Stimulated activated CD4-positive, alpha-beta T cell treated with anti-CD3 and anti-CD28 coated beads, Interleukin-2, amount 100 ng/mL, for 4 hours (primary cell): Measurements from ENCODE around the gene LAMA1.
"Not testable (repeated sequence)": the region's sequence is repeated elsewhere in the genome, so short reads cannot be mapped to it uniquely, and the experiment has no call there.

Experiments
- DNase-seq: peaks from one replicate; pipeline ENCODE4 v3.0.0-alpha.2; 2020; ENCODE audit warnings: low read depth

The LAMA1 gene

GRCh38 chr18:6949800-6950586, 167.6 kb downstream of the LAMA1 start:
- no peak for DNase-seq

DNA sequence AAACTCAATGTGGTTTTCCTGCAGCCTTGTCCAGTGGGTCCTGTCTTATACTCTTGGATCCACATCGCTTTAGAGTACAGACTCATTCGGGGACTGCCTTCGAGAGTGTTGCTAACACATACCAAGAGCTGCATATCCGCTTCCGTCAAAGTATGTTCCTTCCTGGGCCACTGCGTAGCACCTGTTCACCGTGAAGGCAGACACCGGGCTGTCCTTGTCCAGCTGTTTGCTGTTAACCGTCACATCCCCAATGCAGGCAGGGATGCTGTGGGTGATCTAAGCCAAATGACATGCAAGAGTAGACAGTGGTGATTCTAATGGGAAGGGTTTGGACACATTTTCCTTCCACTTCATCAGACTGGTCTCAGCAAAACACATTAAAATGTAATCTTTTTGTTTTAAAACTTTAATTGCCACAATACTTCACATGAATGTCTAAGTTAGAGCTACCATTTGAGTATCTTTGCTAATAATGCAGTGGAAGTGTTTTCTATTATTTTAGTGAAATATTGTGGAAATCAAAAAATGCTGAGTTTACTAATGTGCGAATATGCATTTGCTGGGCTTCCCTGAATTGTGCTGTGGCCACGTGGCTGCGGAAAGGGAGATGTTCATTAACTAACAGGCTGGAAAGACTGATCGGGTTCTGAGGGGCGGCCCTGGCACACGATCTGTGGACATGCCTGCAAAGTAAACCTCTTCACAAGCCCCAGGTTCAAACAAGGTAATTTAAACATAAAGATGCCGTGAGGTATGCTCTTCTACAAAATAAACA, 169.1 kb downstream of the LAMA1 start:
- DNase-seq, result no peak

- no peak for DNase-seq
Observed at GRCh38 chr18:6947338-6948030, 170.1 kb downstream of the LAMA1 start.

- DNase-seq, result no peak
Observed at GRCh38 chr18:6943143-6943542, 174.5 kb downstream of the LAMA1 start.

GRCh38 chr18:6942742-6943141, 174.9 kb downstream of the LAMA1 start:
- no peak for DNase-seq

GRCh38 chr18:6941996-6942395, 175.6 kb downstream of the LAMA1 start:
- no peak for DNase-seq

GRCh38 chr18:6940451-6940850, 177.1 kb downstream of the LAMA1 start:
- DNase-seq, result no peak

DNA sequence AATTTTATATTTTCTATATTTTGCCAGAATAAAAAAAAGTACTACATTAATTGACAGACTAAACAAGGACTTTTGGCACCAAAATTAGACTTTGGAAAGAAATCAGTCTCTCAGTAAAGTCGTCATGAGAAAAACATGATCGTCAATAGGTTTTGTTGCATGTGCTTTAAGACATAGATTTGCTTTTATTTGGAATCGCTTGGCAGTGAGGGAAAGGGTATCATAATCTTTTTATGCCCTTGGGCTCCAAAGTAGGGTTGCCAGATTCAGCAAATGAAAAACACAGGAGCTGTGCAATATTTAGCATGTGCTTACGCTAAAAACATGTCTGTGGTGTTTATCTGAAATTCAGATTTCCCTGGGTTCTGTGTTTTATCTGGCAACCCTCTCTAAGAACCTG, 177.6 kb downstream of the LAMA1 start:
- no peak for DNase-seq

GRCh38 chr18:6938403-6938802, 179.2 kb downstream of the LAMA1 start:
- not testable (repeated sequence) for DNase-seq

GRCh38 chr18:6938003-6938402, 179.6 kb downstream of the LAMA1 start:
- no peak for DNase-seq

DNA sequence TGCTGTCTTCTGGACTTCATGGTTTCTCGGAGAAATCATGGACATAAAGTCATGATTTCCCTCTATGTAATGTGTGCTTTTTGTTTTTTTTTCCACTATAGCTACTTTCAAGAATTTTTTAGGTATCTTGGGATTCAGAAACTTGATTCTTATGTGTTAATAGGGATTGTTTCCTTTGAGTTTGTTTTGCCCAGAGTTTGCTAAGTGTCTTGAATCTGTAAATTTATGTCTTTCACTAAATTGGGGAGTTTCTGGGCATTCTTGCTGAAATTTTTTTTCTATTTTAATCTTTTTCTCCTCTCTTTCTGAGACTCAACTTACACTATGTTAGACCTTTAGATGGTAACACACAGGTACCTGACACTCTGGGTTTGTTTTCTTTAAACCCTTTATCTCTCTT, 182.7 kb downstream of the LAMA1 start:
- no peak for DNase-seq

DNA sequence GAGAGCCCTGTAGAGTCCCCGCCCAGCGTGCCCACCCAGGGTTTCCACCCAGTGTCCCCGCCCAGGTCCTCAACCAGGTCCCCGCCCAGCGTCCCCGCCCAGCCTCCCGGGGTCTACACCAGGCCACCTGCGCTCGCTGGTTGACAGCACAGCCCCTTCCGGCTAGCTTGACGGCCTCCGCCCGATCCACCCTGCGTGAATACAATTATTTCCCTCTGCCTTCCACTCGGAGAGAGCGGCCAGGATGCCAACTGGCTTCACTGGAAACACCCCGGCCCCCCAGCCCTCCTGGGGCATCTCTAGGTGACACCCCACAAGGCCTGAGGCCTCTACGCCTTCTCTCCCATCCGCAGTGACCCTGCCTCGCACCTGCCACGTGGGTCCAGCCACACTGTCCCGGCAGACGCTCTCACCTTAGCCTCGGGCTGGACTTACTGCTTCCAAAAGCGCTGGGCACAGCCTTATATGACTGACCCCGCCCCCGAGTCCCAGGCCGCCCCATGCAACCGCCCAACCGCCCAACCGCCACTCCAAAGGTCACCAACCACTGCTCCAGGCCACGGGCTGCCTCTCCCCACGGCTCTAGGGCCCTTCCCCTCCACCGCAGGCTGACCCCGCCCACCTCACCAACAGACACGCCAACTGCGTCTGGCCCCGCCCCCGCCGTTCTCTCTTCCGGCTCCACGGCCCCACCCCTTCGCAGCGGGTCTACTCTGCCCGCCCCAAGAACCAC, 188.1 kb downstream of the LAMA1 start:
- DNase-seq, result no peak

GRCh38 chr18:6928359-6928758, 189.2 kb downstream of the LAMA1 start:
- no peak for DNase-seq

- no peak for DNase-seq
Observed at GRCh38 chr18:6927153-6927552, 190.4 kb downstream of the LAMA1 start.

GRCh38 chr18:6923220-6923619, 194.4 kb downstream of the LAMA1 start:
- DNase-seq, result no peak

- DNase-seq, result no peak
Observed at GRCh38 chr18:6921571-6921970, 196.0 kb downstream of the LAMA1 start.

DNA sequence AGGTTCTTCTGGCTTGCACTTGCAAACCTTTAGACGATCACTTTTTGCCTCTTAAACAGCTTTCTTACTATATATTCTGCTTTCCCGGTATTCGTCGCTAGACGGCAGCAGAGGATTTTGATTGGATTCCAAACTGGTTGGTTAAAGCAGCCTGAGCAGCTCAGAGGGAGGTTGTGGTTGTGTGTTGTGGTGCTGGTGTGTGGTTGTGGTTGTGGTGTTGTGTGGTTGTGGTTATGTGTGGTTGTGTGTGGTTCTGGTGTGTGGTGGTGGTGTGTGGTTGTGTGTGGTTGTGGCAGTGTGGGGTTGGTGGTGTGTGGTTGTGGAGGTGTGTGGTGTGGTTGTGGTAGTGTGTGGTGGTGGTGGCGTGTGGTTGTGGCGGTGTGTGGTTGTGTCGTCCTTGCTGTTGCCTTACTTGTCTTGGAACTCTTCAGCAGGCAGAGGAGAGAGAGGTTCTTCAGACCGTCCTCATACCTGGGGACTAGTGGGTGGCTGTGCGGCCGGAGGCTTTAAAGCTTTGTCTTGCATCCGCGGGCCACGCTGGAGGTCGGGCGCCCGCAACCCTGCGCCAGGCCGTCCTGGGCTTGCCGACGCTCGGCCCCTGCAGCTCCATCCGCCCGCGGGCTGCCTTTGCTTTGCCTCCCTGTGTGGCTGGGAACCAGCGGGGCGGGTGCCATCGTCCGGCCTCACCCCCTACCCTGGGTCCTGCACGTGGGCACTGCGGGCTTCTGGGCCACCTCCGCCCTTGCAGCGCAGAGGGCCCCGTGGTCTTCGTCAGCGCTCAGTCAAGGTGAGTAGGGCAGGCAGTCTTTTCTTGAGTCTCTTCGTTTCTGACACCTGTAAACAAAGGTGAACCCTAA, 197.3 kb downstream of the LAMA1 start:
- no peak for DNase-seq

GRCh38 chr18:6917072-6917471, 200.5 kb downstream of the LAMA1 start:
- DNase-seq, result no peak

- no peak for DNase-seq
Observed at GRCh38 chr18:6901286-6901926, 216.2 kb downstream of the LAMA1 start.

- DNase-seq, result no peak
Observed at GRCh38 chr18:6891788-6892187, 225.8 kb downstream of the LAMA1 start.
